Fibroblast of peridontal ligament (primary cell): ENCODE measurements around the gene LARP1.

Source experiments
- DNase-seq: peaks from one replicate; pipeline ENCODE4 v3.0.0-alpha.2; 2010; ENCODE audit errors: extremely low read depth

The LARP1 gene

GRCh38 chr5:154761046-154761736 is 6.0 kb downstream of the LARP1 start:
- no peak for DNase-seq

GRCh38 chr5:154762261-154762660 is 7.1 kb downstream of the LARP1 start:
- DNase-seq = no peak

GRCh38 chr5:154762700-154763099 is 7.5 kb downstream of the LARP1 start:
- no peak for DNase-seq

GRCh38 chr5:154764967-154765366 is 9.8 kb downstream of the LARP1 start:
- DNase-seq = no peak

- no peak for DNase-seq
Measured at GRCh38 chr5:154765396-154765925, 10.3 kb downstream of the LARP1 start.

GRCh38 chr5:154766558-154767281 is 11.5 kb downstream of the LARP1 start:
- DNase-seq = no peak

- DNase-seq = no peak
Measured at GRCh38 chr5:154767576-154767975, 12.4 kb downstream of the LARP1 start.

- DNase-seq = no peak
Measured at GRCh38 chr5:154768207-154768606, 13.0 kb downstream of the LARP1 start.

GRCh38 chr5:154770111-154770510 is 14.9 kb downstream of the LARP1 start:
- no peak for DNase-seq

GRCh38 chr5:154771383-154771901 is 16.3 kb downstream of the LARP1 start:
- peak; percentile 94 for DNase-seq

- DNase-seq = no peak
Measured at GRCh38 chr5:154773326-154773725, 18.1 kb downstream of the LARP1 start.

GRCh38 chr5:154776167-154776566 is 21.0 kb downstream of the LARP1 start:
- no peak for DNase-seq

- DNase-seq = no peak
Measured at GRCh38 chr5:154778534-154778933, 23.4 kb downstream of the LARP1 start.

GRCh38 chr5:154779105-154779504 is 23.9 kb downstream of the LARP1 start:
- peak; percentile 88 for DNase-seq

GRCh38 chr5:154780128-154780527 is 25.0 kb downstream of the LARP1 start:
- no peak for DNase-seq

GRCh38 chr5:154782326-154782725 is 27.1 kb downstream of the LARP1 start:
- DNase-seq = no peak

- DNase-seq = no peak
Measured at GRCh38 chr5:154782812-154783592, 27.8 kb downstream of the LARP1 start.

- DNase-seq = no peak
Measured at GRCh38 chr5:154783774-154784460, 28.7 kb downstream of the LARP1 start.

GRCh38 chr5:154784856-154785255 is 29.7 kb downstream of the LARP1 start:
- DNase-seq = no peak

- peak; percentile 44 for DNase-seq
Measured at GRCh38 chr5:154786414-154786813, 31.2 kb downstream of the LARP1 start.

GRCh38 chr5:154788212-154788611 is 33.0 kb downstream of the LARP1 start:
- no peak for DNase-seq

- DNase-seq = no peak
Measured at GRCh38 chr5:154791535-154791934, 36.4 kb downstream of the LARP1 start.
